ENCODE data around the gene BTBD19. TPM values are rescaled to one million over a fixed set of nuclear protein-coding genes. Genes with fewer than 3 reads are reported as not detected.
A peak's percentile ranks its signal among the peaks of the same experiment; 100 is the strongest.
"Not testable (repeated sequence)": the region's sequence is repeated elsewhere in the genome, so short reads cannot be mapped to it uniquely, and the experiment has no call there.

Gene BTBD19
- total and polyA plus RNA-seq, 4 experiments from 2014 or later, result 0.25 to 16.8 (median 7.5) TPM

GRCh38 chr1:44797886-44798285, 10.4 kb upstream of the BTBD19 start:
- intact Hi-C loops (cut with micrococcal nuclease), result loop anchor here (2.0 kb wide), 2 partner anchors 39 to 213 kb away; partner anchors contain the start of gene HECTD3
- peak overlapping the region in 6 of 7 donors; percentile 36 to 82 (median 62) for H3K27ac Mint-ChIP-seq

DNA sequence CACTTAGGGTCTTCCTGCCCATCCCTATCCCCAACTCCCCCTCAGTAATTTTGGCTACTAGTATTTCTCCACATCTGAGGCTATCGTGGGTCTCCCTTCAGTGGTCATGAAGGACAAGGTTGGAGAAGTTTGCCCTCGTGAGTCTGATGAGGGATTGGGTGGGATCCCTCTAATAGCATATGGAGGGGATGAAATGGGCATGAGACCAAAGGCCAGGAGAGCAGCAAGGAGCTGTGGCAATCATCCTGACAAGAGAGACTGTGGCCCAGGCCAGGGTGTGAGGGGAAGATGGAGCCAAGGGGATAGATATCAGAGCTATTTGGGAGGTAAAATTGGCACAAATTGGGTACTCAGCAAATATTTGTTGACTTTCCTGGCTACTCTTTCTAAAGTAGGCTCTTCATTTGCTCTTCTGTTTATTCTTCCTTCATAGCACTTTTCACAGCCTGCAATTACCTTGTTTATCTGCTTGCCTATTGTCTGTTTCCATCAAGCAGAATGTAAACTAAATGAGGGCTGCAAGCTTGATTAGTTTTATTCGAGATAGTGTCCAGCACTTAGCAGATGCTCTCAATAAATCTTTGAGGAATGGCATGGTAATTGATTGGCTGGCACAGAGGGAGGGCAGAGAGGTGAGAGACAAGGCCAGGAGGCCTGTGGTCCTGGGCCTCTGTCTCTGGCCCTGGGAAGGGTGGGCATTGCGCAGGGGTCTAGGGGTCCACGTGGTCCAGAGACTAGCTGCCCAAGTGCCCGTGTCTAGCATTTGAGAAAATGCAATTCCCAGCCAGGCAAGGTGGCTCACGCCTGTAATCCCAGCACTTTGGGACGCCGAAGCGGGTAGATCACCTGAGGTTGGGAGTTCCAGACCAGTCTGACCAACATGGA, 9.6 kb upstream of the BTBD19 start:
- intact Hi-C loops (cut with micrococcal nuclease), result loop anchor here (2.0 kb wide), 2 partner anchors 38 to 212 kb away; partner anchors contain the start of gene HECTD3
- Mint-ChIP-seq H3K36me3 (peaks cover 21 to 27% of the 10 kb centered on the region in 2 donors), H3K4me1 (peaks cover 20 to 37% (median 25%) of the 10 kb centered on the region in 4 donors), H3K27ac (peak overlapping the region; percentile 49 to 100 (median 99)), H3K9me3 (peaks cover 0 to 4% (median 0%) of the 10 kb centered on the region in 8 donors), H3K27me3 (no peaks in the 10 kb centered on the region), H3K4me3 (peak overlapping the region in 4 of 8 donors; percentile 21 to 99 (median 96))
- POLR2A ChIA-PET (ENCODE audit: partially characterized antibody), result interaction anchor here (1.0 to 18.2 kb wide), 11 partner anchors 11 to 213 kb away, joined by 3 to 1564 read pairs (median 7); partner anchors contain the start of genes BEST4, BTBD19, DYNLT4 and HECTD3
- CTCF ChIA-PET (ENCODE audit: partially characterized antibody), result interaction anchor here (0.7 to 13.0 kb wide), 12 partner anchors 11 to 502 kb away, joined by 3 to 174 read pairs (median 5); partner anchors contain the start of genes BTBD19, HECTD3 and UROD
- Histone ChIP-seq H3K27me3 (ENCODE audit: insufficient read depth, low read length) (no peaks in the 10 kb centered on the region), H3K36me3 (ENCODE audit: insufficient read depth, low read length) (peaks cover 12% of the 10 kb centered on the region), H3K4me3 (ENCODE audit: low read length in 2 of 2) (no peak overlapping the region), H3K27ac (ENCODE audit: low read depth, low read length) (no peak overlapping the region), H3K9me3 (ENCODE audit: control insufficient read depth in 1 of 2, low read length in 2 of 2) (no peaks in the 10 kb centered on the region), H3K4me1 (ENCODE audit: insufficient read depth, low read length) (peaks cover 28% of the 10 kb centered on the region)
- DNase-seq, result peak in 1 of 5 donors; percentile 37

More at GRCh38 chr1:44797886-44798285, 10.4 kb upstream of the BTBD19 start:
- Mint-ChIP-seq H3K4me1 (peaks cover 14 to 28% (median 22%) of the 10 kb centered on the region in 4 donors), H3K36me3 (peaks cover 15 to 18% of the 10 kb centered on the region in 2 donors), H3K4me3 (peak overlapping the region in 1 of 8 donors; percentile 10)
- peak in 1 of 5 donors; percentile 15 for DNase-seq
- H3K4me3 ChIP-seq (ENCODE audit: low read length in 2 of 2); H3K27me3 ChIP-seq (ENCODE audit: insufficient read depth, low read length); H3K9me3 Mint-ChIP-seq; H3K27me3 Mint-ChIP-seq; H3K27ac ChIP-seq (ENCODE audit: low read depth, low read length); H3K9me3 ChIP-seq (ENCODE audit: control insufficient read depth in 1 of 2, low read length in 2 of 2); H3K36me3 ChIP-seq (ENCODE audit: insufficient read depth, low read length): not testable (repeated sequence)
- POLR2A ChIA-PET (ENCODE audit: partially characterized antibody), result interaction anchor here (1.3 to 18.2 kb wide), 2 partner anchors 20 to 22 kb away, joined by 9 to 1564 read pairs; partner anchors contain the start of genes BTBD19, DYNLT4 and RPS8
- CTCF ChIA-PET (ENCODE audit: partially characterized antibody), result interaction anchor here (1.3 to 3.8 kb wide), 4 partner anchors 10 to 16 kb away, joined by 3 to 63 read pairs (median 6); partner anchors contain the start of genes BEST4 and BTBD19
- peaks cover 20% of the 10 kb centered on the region for H3K4me1 ChIP-seq (ENCODE audit: insufficient read depth, low read length)

DNA sequence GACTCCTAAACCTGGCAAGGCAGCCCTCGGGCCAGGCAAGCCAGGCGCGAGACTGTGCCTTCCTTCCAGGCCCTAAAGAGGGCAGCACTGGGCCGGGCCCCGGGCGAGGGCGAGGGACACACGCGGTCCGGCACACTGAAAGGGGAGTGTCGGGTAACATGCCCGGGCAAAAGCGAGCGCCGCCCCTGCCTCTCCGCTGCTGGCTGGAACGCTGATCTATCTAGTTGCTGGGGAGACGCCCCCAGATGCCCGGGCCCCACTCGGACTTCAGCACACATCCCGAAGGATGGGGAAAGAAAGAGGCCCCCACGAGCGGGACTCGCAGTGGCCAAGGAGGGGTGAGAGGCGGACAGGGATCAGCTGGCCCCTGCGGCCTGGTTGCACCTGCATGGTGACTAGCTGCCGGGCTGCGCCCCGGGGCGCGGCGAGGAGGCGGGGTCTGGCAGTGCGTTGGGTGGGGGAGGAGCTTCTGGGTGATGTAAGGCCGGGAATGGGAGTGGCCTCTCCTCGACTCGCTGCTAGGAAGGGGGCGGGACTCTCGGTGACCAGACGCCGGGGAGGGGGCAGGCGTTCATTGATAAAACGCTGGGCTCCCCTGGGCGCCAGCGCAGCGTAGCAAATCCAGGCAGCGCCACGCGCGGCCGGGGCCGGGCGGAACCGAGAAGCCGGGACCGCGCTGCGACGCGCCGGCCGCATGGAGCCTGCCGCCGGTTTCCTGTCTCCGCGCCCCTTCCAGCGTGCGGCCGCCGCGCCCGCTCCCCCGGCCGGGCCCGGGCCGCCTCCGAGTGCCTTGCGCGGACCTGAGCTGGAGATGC, 8.3 kb upstream of the BTBD19 start, which contains the start of gene PLK3:
TSS of gene PLK3 (plus strand) at position 608 of the 815 bp plus-strand sequence. CDS start at position 695, 87 bp downstream.
- DNase-seq, result peak; percentile 99 to 100 (median 99)
- intact Hi-C loops (cut with micrococcal nuclease), result loop anchor here (2.0 to 10.0 kb wide), 5 partner anchors 37 to 887 kb away; partner anchors contain the start of genes GPBP1L1, HECTD3, NASP and TESK2
- Histone ChIP-seq H3K4me3 (ENCODE audit: low read length in 2 of 2) (peak within 1 kb of the TSS; percentile 77 to 83), H3K36me3 (ENCODE audit: insufficient read depth, low read length) (peaks cover 22% of the 10 kb centered on the region), H3K4me1 (ENCODE audit: insufficient read depth, low read length) (peaks cover 37% of the 10 kb centered on the region), H3K9me3 (ENCODE audit: control insufficient read depth in 1 of 2, low read length in 2 of 2) (no peaks in the 10 kb centered on the region), H3K27me3 (ENCODE audit: insufficient read depth, low read length) (no peaks in the 10 kb centered on the region), H3K27ac (ENCODE audit: low read depth, low read length) (peak within 1 kb of the TSS; percentile 96)
- Mint-ChIP-seq H3K4me3 (peak within 1 kb of the TSS; percentile 89 to 99 (median 96)), H3K4me1 (peaks cover 23 to 48% (median 31%) of the 10 kb centered on the region in 4 donors), H3K36me3 (peaks cover 24 to 39% of the 10 kb centered on the region in 2 donors), H3K27ac (peak within 1 kb of the TSS; percentile 82 to 100 (median 99)), H3K27me3 (no peaks in the 10 kb centered on the region), H3K9me3 (peaks cover 0 to 7% (median 0%) of the 10 kb centered on the region in 8 donors)
- ChIA-PET CTCF (ENCODE audit: partially characterized antibody) (interaction anchor here (0.7 to 13.0 kb wide), 22 partner anchors 9 to 504 kb away, joined by 3 to 174 read pairs (median 4); partner anchors contain the start of genes BEST4, BTBD19, HECTD3 and RNU5D-1), POLR2A (ENCODE audit: partially characterized antibody) (interaction anchor here (0.7 to 18.2 kb wide), 33 partner anchors 10 to 886 kb away, joined by 3 to 1564 read pairs (median 6); partner anchors contain the start of genes ARMH1, BEST4, BTBD19 and DYNLT4)

DNA sequence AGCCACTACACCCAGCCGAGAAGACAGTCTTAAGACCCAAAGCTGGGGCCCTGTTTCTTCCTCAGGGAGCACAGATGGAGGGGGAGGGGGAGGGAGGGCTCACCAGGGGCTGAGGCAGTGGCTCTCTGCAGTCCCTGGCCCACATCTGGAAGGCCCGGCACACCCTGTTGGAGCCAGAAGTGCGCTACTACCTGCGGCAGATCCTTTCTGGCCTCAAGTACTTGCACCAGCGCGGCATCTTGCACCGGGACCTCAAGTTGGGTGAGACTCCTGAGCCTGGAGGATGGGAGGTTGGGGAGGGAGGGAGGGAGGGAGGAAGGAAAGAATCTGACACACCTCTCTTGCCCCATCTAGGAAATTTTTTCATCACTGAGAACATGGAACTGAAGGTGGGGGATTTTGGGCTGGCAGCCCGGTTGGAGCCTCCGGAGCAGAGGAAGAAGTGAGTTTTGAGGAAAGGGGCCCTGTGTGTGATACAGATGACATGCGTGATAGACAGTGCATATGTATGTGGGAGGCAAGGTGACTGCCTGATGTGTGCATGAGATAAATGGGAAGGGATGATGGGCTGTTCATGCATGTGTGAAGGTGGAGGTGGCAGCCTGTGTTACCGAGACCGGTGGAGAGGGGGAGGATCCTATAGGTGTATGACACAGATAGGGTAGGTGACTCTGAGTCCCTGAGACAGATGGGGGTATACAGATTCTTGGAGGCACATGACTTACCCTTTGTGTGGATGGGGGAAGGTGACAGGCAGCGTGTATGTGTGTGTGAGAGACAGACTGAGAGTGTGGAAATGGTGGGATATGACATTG, 6.6 kb upstream of the BTBD19 start:
- ChIA-PET POLR2A (ENCODE audit: partially characterized antibody) (interaction anchor here (1.1 to 18.2 kb wide), 13 partner anchors 12 to 782 kb away, joined by 3 to 1564 read pairs (median 23); partner anchors contain the start of genes BEST4, BTBD19, DYNLT4 and HECTD3), CTCF (ENCODE audit: partially characterized antibody) (interaction anchor here (0.7 to 13.0 kb wide), 5 partner anchors 8 to 81 kb away, joined by 3 to 174 read pairs (median 5); partner anchors contain the start of gene BTBD19)
- peak overlapping the region; percentile 88 to 99 (median 95) for H3K4me3 Mint-ChIP-seq
- peak overlapping the region; percentile 96 for H3K27ac ChIP-seq (ENCODE audit: low read depth, low read length)
- peak overlapping the region; percentile 77 to 83 for H3K4me3 ChIP-seq (ENCODE audit: low read length in 2 of 2)
- peaks cover 0 to 7% (median 0%) of the 10 kb centered on the region in 8 donors for H3K9me3 Mint-ChIP-seq
- H3K27me3 Mint-ChIP-seq, result no peaks in the 10 kb centered on the region
- intact Hi-C loops (cut with micrococcal nuclease), result loop anchor here (1.0 to 10.0 kb wide), 5 partner anchors 8 to 886 kb away; partner anchors contain the start of genes GPBP1L1, NASP, TESK2 and TMEM69
- H3K27me3 ChIP-seq (ENCODE audit: insufficient read depth, low read length), result no peaks in the 10 kb centered on the region
- H3K36me3 ChIP-seq (ENCODE audit: insufficient read depth, low read length), result peaks cover 33% of the 10 kb centered on the region
- peaks cover 49% of the 10 kb centered on the region for H3K4me1 ChIP-seq (ENCODE audit: insufficient read depth, low read length)
- peak overlapping the region; percentile 82 to 100 (median 97) for H3K27ac Mint-ChIP-seq
- H3K36me3 Mint-ChIP-seq, result peaks cover 34 to 47% of the 10 kb centered on the region in 2 donors
- H3K9me3 ChIP-seq (ENCODE audit: control insufficient read depth in 1 of 2, low read length in 2 of 2), result no peaks in the 10 kb centered on the region
- peak in 4 of 5 donors; percentile 43 to 76 (median 50) for DNase-seq
- peaks cover 28 to 60% (median 35%) of the 10 kb centered on the region in 4 donors for H3K4me1 Mint-ChIP-seq

- peaks cover 35 to 68% (median 42%) of the 10 kb centered on the region in 4 donors for H3K4me1 Mint-ChIP-seq
- H3K4me1 ChIP-seq (ENCODE audit: insufficient read depth, low read length), result peaks cover 57% of the 10 kb centered on the region
- H3K36me3 Mint-ChIP-seq, result peaks cover 40 to 55% of the 10 kb centered on the region in 2 donors
- peak overlapping the region; percentile 88 to 99 (median 95) for H3K4me3 Mint-ChIP-seq
- no peaks in the 10 kb centered on the region for H3K9me3 ChIP-seq (ENCODE audit: control insufficient read depth in 1 of 2, low read length in 2 of 2)
- peaks cover 0 to 7% (median 0%) of the 10 kb centered on the region in 8 donors for H3K9me3 Mint-ChIP-seq
- intact Hi-C loops (cut with micrococcal nuclease), result loop anchor here (1.0 to 10.0 kb wide), 4 partner anchors 17 to 885 kb away; partner anchors contain the start of genes GPBP1L1, NASP, TESK2 and TMEM69
- ChIA-PET CTCF (ENCODE audit: partially characterized antibody) (interaction anchor here (0.5 to 13.0 kb wide), 2 partner anchors 18 to 84 kb away, joined by 3 to 174 read pairs; no protein-coding TSS in a partner anchor), POLR2A (ENCODE audit: partially characterized antibody) (interaction anchor here (1.1 to 18.2 kb wide), 6 partner anchors 15 to 501 kb away, joined by 3 to 1564 read pairs (median 4); partner anchors contain the start of genes BEST4, BTBD19, DYNLT4 and RNU5D-1)
- peak in 2 of 5 donors; percentile 22 to 49 for DNase-seq
- no peaks in the 10 kb centered on the region for H3K27me3 ChIP-seq (ENCODE audit: insufficient read depth, low read length)
- peak overlapping the region; percentile 77 to 83 for H3K4me3 ChIP-seq (ENCODE audit: low read length in 2 of 2)
- no peaks in the 10 kb centered on the region for H3K27me3 Mint-ChIP-seq
- H3K27ac Mint-ChIP-seq, result peak overlapping the region; percentile 82 to 100 (median 95)
- H3K36me3 ChIP-seq (ENCODE audit: insufficient read depth, low read length), result peaks cover 35% of the 10 kb centered on the region
- peak overlapping the region; percentile 96 for H3K27ac ChIP-seq (ENCODE audit: low read depth, low read length)
Observed at GRCh38 chr1:44802306-44803061, 5.8 kb upstream of the BTBD19 start.
